SU-DHL-6 (cell line): Measurements from ENCODE around the gene VASP.
A peak's percentile ranks its signal among the peaks of the same experiment; 100 is the strongest.

Experiments
- H2AFZ ChIP-seq: fragments of 200-600 bp; sonication (generic); 2 replicates; pipeline ENCODE4 v1.6.1; 2014; ENCODE audit warnings: low read depth, mild to moderate bottlenecking, moderate library complexity, mixed read lengths, antibody characterized with exemption, low read length; ENCODE audit not compliant: severe bottlenecking
- H3F3A ChIP-seq: fragments of 200-600 bp; shearing (Covaris generic); 2 replicates; pipeline ENCODE4 v1.6.0; 2016; ENCODE audit warnings: antibody characterized with exemption, mild to moderate bottlenecking; ENCODE audit not compliant: insufficient read depth
- H3K27ac ChIP-seq: fragments of 200-600 bp; sonication (generic); 2 replicates; pipeline ENCODE4 v1.5.1; 2016; ENCODE audit warnings: low read depth, mild to moderate bottlenecking, low read length, moderate library complexity, mixed read lengths
- H3K27me3 ChIP-seq: fragments of 200-600 bp; sonication (generic), shearing (Covaris generic); 2 replicates; pipeline ENCODE4 v1.6.0; 2014; ENCODE audit warnings: mild to moderate bottlenecking, low read length
- H3K36me3 ChIP-seq: fragments of 200-600 bp; sonication (generic); 2 replicates; pipeline ENCODE4 v1.6.1; 2014; ENCODE audit warnings: mild to moderate bottlenecking, low read length, mixed read lengths
- H3K4me2 ChIP-seq: fragments of 300-600, 200-600 bp; shearing (Covaris generic), sonication (generic); 2 replicates; pipeline ENCODE4 v1.6.0; 2014; ENCODE audit warnings: low read length, low read depth, mild to moderate bottlenecking; ENCODE audit not compliant: poor library complexity, severe bottlenecking
- H3K4me3 ChIP-seq: fragments of 200-600 bp; sonication (generic); 2 replicates; pipeline ENCODE4 v1.5.1; 2014; ENCODE audit warnings: antibody characterized with exemption, low read length, mild to moderate bottlenecking, mixed read lengths; ENCODE audit not compliant: insufficient read depth, poor library complexity, severe bottlenecking
- H3K79me2 ChIP-seq: fragments of 200-600 bp; sonication (generic); 2 replicates; pipeline ENCODE4 v1.6.1; 2014; ENCODE audit warnings: mild to moderate bottlenecking, low read length, moderate library complexity; ENCODE audit not compliant: insufficient read depth
- H3K9ac ChIP-seq: fragments of 200-600 bp; sonication (generic); 2 replicates; pipeline ENCODE4 v1.7.0; 2014; ENCODE audit warnings: mild to moderate bottlenecking, low read length
- H3K9me2 ChIP-seq: fragments of 200-600 bp; sonication (generic); replicated peaks from 2 replicates; pipeline ENCODE4 v1.6.1; 2014; ENCODE audit warnings: low read length; ENCODE audit not compliant: insufficient read depth
- H3K9me3 ChIP-seq: fragments of 200-600 bp; sonication (generic); 2 replicates; pipeline ENCODE4 v1.6.1; 2014; ENCODE audit warnings: low read length, mixed read lengths; ENCODE audit not compliant: insufficient read depth
- H4K20me1 ChIP-seq: fragments of 200-600 bp; sonication (generic); 2 replicates; pipeline ENCODE4 v1.6.1; 2014; ENCODE audit warnings: low read depth, mild to moderate bottlenecking, antibody characterized with exemption, low read length, moderate library complexity, mixed read lengths
- EZH2phosphoT487 ChIP-seq: fragments of 200-600 bp; sonication (generic), shearing (Covaris generic); conservative IDR thresholded peaks from 2 replicates; pipeline ENCODE4 v1.6.1; 2018; ENCODE audit warnings: mild to moderate bottlenecking, antibody characterized with exemption, low read length, moderate library complexity, mixed read lengths
- TF ChIP-seq, protein P1 (sequence below): fragments of 200-600 bp; sonication (generic); IDR thresholded peaks from one replicate; pipeline ENCODE4 v1.5.1; 2017; ENCODE audit warnings: antibody characterized with exemption, mild to moderate bottlenecking, low read length, moderate library complexity; ENCODE audit not compliant: insufficient read depth, poor library complexity, severe bottlenecking

VASP gene

DNA sequence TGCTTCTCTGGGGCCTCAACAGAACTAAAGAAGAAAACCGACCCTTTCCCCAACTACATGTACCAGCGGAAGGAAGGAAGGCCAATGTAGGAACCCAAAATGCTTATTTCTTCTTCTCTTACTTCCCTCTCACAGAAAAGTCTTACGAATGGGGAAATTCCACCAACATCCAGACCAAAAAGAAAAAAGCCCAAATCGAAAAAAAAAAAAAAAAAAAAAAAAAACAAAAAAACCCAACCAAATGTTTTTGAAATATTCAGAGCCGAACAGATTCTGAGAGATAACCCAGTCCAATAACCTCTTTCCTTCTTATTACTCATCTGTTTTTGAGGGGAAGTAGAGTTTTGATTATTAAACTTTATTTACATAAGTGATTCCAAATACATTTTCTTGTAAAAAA lies 5.2 kb upstream of the VASP start:
- no peak overlapping the region for H3K4me2 ChIP-seq
- no peak overlapping the region for H2AFZ ChIP-seq
- H3K79me2 ChIP-seq, result no peaks in the 10 kb centered on the region
- no peak overlapping the region for H3K4me3 ChIP-seq
- no peak overlapping the region for H3K9ac ChIP-seq
- no peaks in the 10 kb centered on the region for H4K20me1 ChIP-seq
- TF ChIP-seq, protein P1, sequence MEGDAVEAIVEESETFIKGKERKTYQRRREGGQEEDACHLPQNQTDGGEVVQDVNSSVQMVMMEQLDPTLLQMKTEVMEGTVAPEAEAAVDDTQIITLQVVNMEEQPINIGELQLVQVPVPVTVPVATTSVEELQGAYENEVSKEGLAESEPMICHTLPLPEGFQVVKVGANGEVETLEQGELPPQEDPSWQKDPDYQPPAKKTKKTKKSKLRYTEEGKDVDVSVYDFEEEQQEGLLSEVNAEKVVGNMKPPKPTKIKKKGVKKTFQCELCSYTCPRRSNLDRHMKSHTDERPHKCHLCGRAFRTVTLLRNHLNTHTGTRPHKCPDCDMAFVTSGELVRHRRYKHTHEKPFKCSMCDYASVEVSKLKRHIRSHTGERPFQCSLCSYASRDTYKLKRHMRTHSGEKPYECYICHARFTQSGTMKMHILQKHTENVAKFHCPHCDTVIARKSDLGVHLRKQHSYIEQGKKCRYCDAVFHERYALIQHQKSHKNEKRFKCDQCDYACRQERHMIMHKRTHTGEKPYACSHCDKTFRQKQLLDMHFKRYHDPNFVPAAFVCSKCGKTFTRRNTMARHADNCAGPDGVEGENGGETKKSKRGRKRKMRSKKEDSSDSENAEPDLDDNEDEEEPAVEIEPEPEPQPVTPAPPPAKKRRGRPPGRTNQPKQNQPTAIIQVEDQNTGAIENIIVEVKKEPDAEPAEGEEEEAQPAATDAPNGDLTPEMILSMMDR, result no peak
- no peak for TF ChIP-seq EZH2phosphoT487
- no peaks in the 10 kb centered on the region for H3K27me3 ChIP-seq
- no peaks in the 10 kb centered on the region for H3K9me3 ChIP-seq
- H3K36me3 ChIP-seq, result no peaks in the 10 kb centered on the region
- H3K9me2 ChIP-seq, result no peaks in the 10 kb centered on the region
- H3F3A ChIP-seq, result no peaks in the 10 kb centered on the region
- H3K27ac ChIP-seq, result no peak overlapping the region

DNA sequence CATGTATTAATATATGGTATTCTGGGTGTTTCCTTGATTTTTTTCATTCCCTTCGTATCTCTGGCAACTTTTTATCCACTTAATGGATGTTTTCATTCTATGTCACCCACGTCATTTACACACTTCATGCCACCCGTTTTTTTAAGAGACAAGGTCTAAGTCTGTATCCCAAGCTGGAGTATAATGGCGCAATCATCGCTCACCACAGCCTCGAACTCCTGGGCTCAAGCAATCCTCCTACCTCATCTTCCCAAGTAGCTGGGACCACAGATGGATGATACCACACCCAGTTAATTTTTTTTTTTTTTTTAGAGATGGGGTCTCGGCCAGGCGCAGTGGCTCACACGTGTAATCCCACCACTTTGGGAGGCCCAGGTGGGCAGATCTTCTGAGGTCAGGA lies 3.4 kb upstream of the VASP start:
- Histone ChIP-seq H3K9me2 (no peaks in the 10 kb centered on the region), H3F3A (peaks cover under 1% of the 10 kb centered on the region; the same call in 1 of the 2 replicates), H3K79me2 (peaks cover 13% of the 10 kb centered on the region), H3K4me2 (no peak overlapping the region), H3K36me3 (no peaks in the 10 kb centered on the region), H3K27ac (no peak overlapping the region), H3K9ac (no peak overlapping the region), H3K27me3 (no peaks in the 10 kb centered on the region), H4K20me1 (no peaks in the 10 kb centered on the region), H3K9me3 (no peaks in the 10 kb centered on the region), H3K4me3 (no peak overlapping the region), H2AFZ (no peak overlapping the region)
- TF ChIP-seq EZH2phosphoT487, result no peak
- TF ChIP-seq, protein P1, result no peak

DNA sequence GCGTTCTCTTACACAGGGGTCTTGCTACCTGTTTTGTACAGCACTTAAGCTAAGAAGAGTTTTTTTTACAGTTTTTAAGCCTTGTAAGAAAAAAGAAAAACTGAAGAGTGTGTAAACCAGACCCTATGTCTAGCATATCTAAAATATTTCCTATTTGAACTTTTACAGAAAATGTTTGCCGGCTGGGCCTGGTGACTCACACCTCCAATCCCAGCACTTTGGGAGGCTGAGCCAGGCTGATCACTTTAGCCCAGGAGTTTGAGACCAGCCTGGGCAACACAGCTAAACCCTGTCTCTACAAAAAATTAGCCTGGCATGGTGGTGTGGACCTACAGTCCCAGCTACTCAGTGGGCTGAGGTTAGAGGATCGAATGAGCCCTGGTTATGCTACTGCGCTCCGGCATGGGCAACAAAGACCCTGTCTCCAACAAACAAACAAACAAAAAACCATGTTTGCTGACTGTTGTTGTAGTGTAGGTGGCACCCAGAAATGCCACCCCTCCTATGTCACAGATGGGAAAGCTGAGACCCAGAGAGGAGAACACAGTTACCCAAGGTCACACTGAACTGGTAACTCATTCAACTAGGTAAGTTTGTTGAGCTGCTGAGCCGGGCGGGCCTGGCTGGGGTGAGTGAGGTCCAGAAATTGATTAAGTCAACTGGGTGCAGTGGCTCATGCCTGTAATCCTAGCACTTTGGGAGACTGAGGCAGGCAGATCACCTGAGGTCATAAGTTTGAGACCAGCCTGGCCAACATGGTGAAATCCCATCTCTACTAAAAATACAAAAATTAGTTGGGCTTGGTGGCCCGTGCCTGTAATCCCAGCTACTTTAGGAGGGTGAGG lies 1.9 kb upstream of the VASP start:
- Histone ChIP-seq H3K4me2 (peak overlapping the region; percentile 98), H3K27ac (no peak overlapping the region)

More for the DNA sequence above, 1.9 kb upstream of the VASP start:
- H3K79me2 ChIP-seq, result peaks cover 26% of the 10 kb centered on the region
- no peak for TF ChIP-seq EZH2phosphoT487
- TF ChIP-seq, protein P1, result no peak
- H3K4me3 ChIP-seq, result no peak overlapping the region
- H3K9me2 ChIP-seq, result no peaks in the 10 kb centered on the region
- no peaks in the 10 kb centered on the region for H3K36me3 ChIP-seq
- H3F3A ChIP-seq, result peaks cover 12% of the 10 kb centered on the region
- no peak overlapping the region for H2AFZ ChIP-seq
- peak overlapping the region; percentile 88; the same call in 1 of the 2 replicates for H3K9ac ChIP-seq
- no peaks in the 10 kb centered on the region for H3K9me3 ChIP-seq
- no peaks in the 10 kb centered on the region for H3K27me3 ChIP-seq
- H4K20me1 ChIP-seq, result no peaks in the 10 kb centered on the region
